ENCODE results near the gene SNX19. TPM values are rescaled to one million over a fixed set of nuclear protein-coding genes. Genes with fewer than 3 reads are reported as not detected.

The SNX19 gene
- total RNA-seq, 1 experiment from 2014 or later, result 34.4 TPM

DNA sequence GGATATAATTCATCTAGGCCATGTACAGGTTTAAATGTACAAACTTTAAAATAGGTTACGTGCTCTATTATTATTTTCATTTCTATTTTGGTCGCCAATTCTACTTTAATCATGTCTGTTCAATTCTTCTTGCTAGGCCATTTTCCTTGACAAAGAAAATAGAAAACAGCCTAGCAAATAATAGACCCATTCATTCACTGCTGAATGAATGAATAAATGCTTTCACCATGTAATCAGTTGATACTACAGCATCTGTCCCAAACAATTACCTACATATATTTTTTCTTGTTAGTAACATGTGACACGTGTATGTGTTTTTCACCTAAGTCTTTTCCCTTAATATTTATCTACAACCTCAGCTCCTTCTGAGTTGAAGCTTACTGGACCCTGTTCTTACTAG, 27.5 kb downstream of the SNX19 start:
- no peak overlapping the region for H4K5ac ChIP-seq (ENCODE audit: insufficient read length, low read depth, low read length)
- H3K9ac ChIP-seq (ENCODE audit: extremely low read depth, insufficient read length, low read length), result no peak overlapping the region
- Mint-ChIP-seq H3K27me3 (ENCODE audit: low read depth) (no peaks in the 10 kb centered on the region), H3K9me3 (no peaks in the 10 kb centered on the region), H3K27ac (no peak overlapping the region), H3K4me3 (no peak overlapping the region), H3K36me3 (ENCODE audit: insufficient read depth in 1 of 3, low read depth in 3 of 3) (peaks cover 3 to 27% (median 9%) of the 10 kb centered on the region in 3 experiments; a peak in 5 of 7 replicates), H3K4me1 (peaks cover 16 to 18% of the 10 kb centered on the region in 2 experiments)
- no peak overlapping the region for H3K4me2 ChIP-seq (ENCODE audit: insufficient read depth, insufficient read length, low read length)
- no peak overlapping the region for H2BK20ac ChIP-seq (ENCODE audit: low read depth, low read length, poor library complexity, severe bottlenecking)
- no peak overlapping the region for H3T11ph ChIP-seq (ENCODE audit: low read length)
- no CpG with 5 or more reads among the region's 3 CpGs for WGBS (ENCODE audit: extremely low coverage, insufficient read length, low lambda C conversion rate)
- H2AK5ac ChIP-seq (ENCODE audit: insufficient read length, low read length), result no peak overlapping the region
- H4K8ac ChIP-seq (replicated peaks; ENCODE audit: insufficient read length, low read depth, low read length), result no peak overlapping the region
- no peaks in the 10 kb centered on the region for H3K23me2 ChIP-seq (ENCODE audit: insufficient read length, low read depth, low read length, poor library complexity, severe bottlenecking)
- TF ChIP-seq, protein P1, sequence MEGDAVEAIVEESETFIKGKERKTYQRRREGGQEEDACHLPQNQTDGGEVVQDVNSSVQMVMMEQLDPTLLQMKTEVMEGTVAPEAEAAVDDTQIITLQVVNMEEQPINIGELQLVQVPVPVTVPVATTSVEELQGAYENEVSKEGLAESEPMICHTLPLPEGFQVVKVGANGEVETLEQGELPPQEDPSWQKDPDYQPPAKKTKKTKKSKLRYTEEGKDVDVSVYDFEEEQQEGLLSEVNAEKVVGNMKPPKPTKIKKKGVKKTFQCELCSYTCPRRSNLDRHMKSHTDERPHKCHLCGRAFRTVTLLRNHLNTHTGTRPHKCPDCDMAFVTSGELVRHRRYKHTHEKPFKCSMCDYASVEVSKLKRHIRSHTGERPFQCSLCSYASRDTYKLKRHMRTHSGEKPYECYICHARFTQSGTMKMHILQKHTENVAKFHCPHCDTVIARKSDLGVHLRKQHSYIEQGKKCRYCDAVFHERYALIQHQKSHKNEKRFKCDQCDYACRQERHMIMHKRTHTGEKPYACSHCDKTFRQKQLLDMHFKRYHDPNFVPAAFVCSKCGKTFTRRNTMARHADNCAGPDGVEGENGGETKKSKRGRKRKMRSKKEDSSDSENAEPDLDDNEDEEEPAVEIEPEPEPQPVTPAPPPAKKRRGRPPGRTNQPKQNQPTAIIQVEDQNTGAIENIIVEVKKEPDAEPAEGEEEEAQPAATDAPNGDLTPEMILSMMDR (conservative IDR thresholded peaks at IDR 0.05), result no peak
- no peak overlapping the region for H3K56ac ChIP-seq (ENCODE audit: insufficient read length, low read depth, low read length)
- H3K18ac ChIP-seq (ENCODE audit: insufficient read length, low read depth, low read length), result no peak overlapping the region
- no peak for DNase-seq
- no peaks in the 10 kb centered on the region for H4K20me1 ChIP-seq (ENCODE audit: control insufficient read depth, insufficient read depth, insufficient read length)
- no peak overlapping the region for H2AFZ ChIP-seq (ENCODE audit: low read length)
- H4K91ac ChIP-seq (ENCODE audit: insufficient read length, low read depth, low read length), result no peak overlapping the region
- no peaks in the 10 kb centered on the region for H3K79me1 ChIP-seq (ENCODE audit: insufficient read depth, low read depth, low read length, poor library complexity, severe bottlenecking)
- no peak overlapping the region for H2BK15ac ChIP-seq (ENCODE audit: low read depth, low read length)
- H2BK12ac ChIP-seq (ENCODE audit: insufficient read length, low read depth, low read length), result no peak overlapping the region
- H3K79me2 ChIP-seq (ENCODE audit: insufficient read depth, low read length), result no peaks in the 10 kb centered on the region
- H2BK5ac ChIP-seq (ENCODE audit: insufficient read length, low read length), result no peak overlapping the region
- no peaks in the 10 kb centered on the region for H3K9me3 ChIP-seq (ENCODE audit: control insufficient read depth, low read depth, low read length)
- H2BK120ac ChIP-seq (ENCODE audit: low read depth, low read length, poor library complexity, severe bottlenecking), result no peak overlapping the region
- no peak overlapping the region for H3K4ac ChIP-seq (ENCODE audit: low read depth, low read length)
- H3K4me1 ChIP-seq (ENCODE audit: insufficient read depth, low read length), result no peaks in the 10 kb centered on the region
- H3K23ac ChIP-seq (ENCODE audit: insufficient read length, low read depth, low read length), result no peak overlapping the region
- H3K14ac ChIP-seq (ENCODE audit: insufficient read depth, low read length), result no peak overlapping the region
- H3K27ac ChIP-seq (ENCODE audit: insufficient read length, low read depth, low read length), result no peak overlapping the region
- H3K27me3 ChIP-seq (ENCODE audit: insufficient read depth, low read length), result no peaks in the 10 kb centered on the region

Data from H9 (cell line).